ENCODE results near the gene ENTPD1.
"Not testable (repeated sequence)": the region's sequence is repeated elsewhere in the genome, so short reads cannot be mapped to it uniquely, and the experiment has no call there.

Gene ENTPD1

GRCh38 chr10:95728526-95728925 lies 27.4 kb upstream of the ENTPD1 start:
- DNase-seq (ENCODE audit: low read depth) = no peak
- TF ChIP-seq, protein P1, sequence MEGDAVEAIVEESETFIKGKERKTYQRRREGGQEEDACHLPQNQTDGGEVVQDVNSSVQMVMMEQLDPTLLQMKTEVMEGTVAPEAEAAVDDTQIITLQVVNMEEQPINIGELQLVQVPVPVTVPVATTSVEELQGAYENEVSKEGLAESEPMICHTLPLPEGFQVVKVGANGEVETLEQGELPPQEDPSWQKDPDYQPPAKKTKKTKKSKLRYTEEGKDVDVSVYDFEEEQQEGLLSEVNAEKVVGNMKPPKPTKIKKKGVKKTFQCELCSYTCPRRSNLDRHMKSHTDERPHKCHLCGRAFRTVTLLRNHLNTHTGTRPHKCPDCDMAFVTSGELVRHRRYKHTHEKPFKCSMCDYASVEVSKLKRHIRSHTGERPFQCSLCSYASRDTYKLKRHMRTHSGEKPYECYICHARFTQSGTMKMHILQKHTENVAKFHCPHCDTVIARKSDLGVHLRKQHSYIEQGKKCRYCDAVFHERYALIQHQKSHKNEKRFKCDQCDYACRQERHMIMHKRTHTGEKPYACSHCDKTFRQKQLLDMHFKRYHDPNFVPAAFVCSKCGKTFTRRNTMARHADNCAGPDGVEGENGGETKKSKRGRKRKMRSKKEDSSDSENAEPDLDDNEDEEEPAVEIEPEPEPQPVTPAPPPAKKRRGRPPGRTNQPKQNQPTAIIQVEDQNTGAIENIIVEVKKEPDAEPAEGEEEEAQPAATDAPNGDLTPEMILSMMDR (IDR thresholded peaks at IDR 0.05; ENCODE audit: control insufficient read depth, insufficient read depth, low read depth, low read length, missing control alignments) = no peak
- H3K4me3 ChIP-seq (ENCODE audit: control insufficient read depth, low read depth, low read length) = no peak overlapping the region

DNA sequence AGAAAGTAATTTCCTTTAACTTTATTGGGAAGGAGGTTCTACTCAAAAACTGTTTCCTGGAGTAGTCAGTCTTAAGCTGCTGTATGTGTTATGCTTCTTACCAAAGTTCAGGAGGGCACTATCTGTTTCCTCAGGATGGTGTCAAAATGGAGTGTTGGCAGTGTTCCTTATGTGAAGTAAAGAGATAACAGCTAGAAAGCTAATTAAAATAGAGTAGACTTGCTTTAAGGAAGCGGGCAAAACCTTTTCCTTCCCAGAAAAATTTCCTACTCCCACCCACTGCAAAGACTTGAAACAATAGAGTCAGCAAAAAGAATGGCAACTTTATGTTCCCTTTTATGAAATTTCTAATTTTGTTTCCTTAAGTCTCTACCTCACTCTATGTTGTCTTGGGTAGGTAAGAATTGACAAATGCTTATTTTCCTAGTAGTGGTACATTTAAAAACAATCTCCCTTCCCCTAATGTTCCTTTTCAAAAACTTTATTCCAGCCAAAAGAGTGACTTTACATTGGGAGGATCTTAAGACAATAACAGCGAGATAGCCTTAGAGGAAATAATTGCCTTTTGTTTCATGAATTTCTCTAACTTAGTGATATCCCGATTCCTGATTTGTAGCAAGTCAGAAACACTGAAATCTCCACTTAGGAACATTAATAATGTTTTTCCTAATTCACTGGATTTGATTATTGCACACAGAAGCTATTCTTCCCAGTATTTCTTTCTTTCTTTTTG lies 26.5 kb upstream of the ENTPD1 start:
- no peak for DNase-seq (ENCODE audit: low read depth)
- H3K4me3 ChIP-seq (ENCODE audit: control insufficient read depth, low read depth, low read length) = no peak overlapping the region
- TF ChIP-seq, protein P1 (IDR thresholded peaks at IDR 0.05; ENCODE audit: control insufficient read depth, insufficient read depth, low read depth, low read length, missing control alignments) = no peak

DNA sequence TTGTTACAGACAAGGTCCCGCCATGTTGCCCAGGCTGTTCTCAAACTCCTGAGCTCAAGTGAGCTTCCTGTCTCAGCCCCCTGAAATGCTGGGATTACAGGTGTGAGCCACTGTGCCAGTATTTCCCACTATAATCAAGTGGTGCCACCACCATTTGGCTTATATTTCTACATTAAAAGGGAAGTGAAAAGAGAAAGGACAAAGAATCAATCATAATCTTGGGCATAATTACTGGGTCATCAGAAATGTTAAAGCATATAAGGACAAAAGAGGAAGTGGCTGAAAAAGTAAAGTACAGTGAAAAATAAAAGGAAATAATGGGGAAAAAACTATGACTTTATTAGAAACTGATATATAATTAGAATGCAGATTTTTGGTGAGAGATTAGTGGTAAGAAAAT lies 25.7 kb upstream of the ENTPD1 start:
- TF ChIP-seq, protein P1 (IDR thresholded peaks at IDR 0.05; ENCODE audit: control insufficient read depth, insufficient read depth, low read depth, low read length, missing control alignments) = no peak
- no peak overlapping the region for H3K4me3 ChIP-seq (ENCODE audit: control insufficient read depth, low read depth, low read length)
- no peak for DNase-seq (ENCODE audit: low read depth)

GRCh38 chr10:95732907-95733306 lies 23.1 kb upstream of the ENTPD1 start:
- DNase-seq (ENCODE audit: low read depth) = not testable (repeated sequence)

GRCh38 chr10:95739056-95739455 lies 16.9 kb upstream of the ENTPD1 start:
- TF ChIP-seq, protein P1 (IDR thresholded peaks at IDR 0.05; ENCODE audit: control insufficient read depth, insufficient read depth, low read depth, low read length, missing control alignments) = no peak
- no peak for DNase-seq (ENCODE audit: low read depth)
- H3K4me3 ChIP-seq (ENCODE audit: control insufficient read depth, low read depth, low read length) = no peak overlapping the region

More at GRCh38 chr10:95732907-95733306, 23.1 kb upstream of the ENTPD1 start:
- H3K4me3 ChIP-seq (ENCODE audit: control insufficient read depth, low read depth, low read length) = not testable (repeated sequence)

GRCh38 chr10:95741807-95742467 lies 14.0 kb upstream of the ENTPD1 start:
- no peak overlapping the region for H3K4me3 ChIP-seq (ENCODE audit: control insufficient read depth, low read depth, low read length)
- TF ChIP-seq, protein P1 (IDR thresholded peaks at IDR 0.05; ENCODE audit: control insufficient read depth, insufficient read depth, low read depth, low read length, missing control alignments) = no peak
- no peak for DNase-seq (ENCODE audit: low read depth)

- no peak for DNase-seq (ENCODE audit: low read depth)
- TF ChIP-seq, protein P1 (IDR thresholded peaks at IDR 0.05; ENCODE audit: control insufficient read depth, insufficient read depth, low read depth, low read length, missing control alignments) = no peak
Observed at GRCh38 chr10:95742485-95742884, 13.5 kb upstream of the ENTPD1 start.

More at GRCh38 chr10:95742485-95742884, 13.5 kb upstream of the ENTPD1 start:
- no peak overlapping the region for H3K4me3 ChIP-seq (ENCODE audit: control insufficient read depth, low read depth, low read length)

Measured in AG09309 (cell line).